ENCODE data around the gene GSTP1.
"Not testable (repeated sequence)": the region's sequence is repeated elsewhere in the genome, so short reads cannot be mapped to it uniquely, and the experiment has no call there.

GSTP1 gene

GRCh38 chr11:67564230-67564629, 19.4 kb upstream of the GSTP1 start:
- no peak for DNase-seq

GRCh38 chr11:67571443-67571842, 12.2 kb upstream of the GSTP1 start:
- no peak for DNase-seq

- DNase-seq = no peak
These were observed 11.3 kb upstream of the GSTP1 start for GRCh38 chr11:67572305-67572704.

GRCh38 chr11:67572747-67573419, 10.7 kb upstream of the GSTP1 start:
- DNase-seq = no peak

GRCh38 chr11:67574938-67575337, 8.7 kb upstream of the GSTP1 start:
- no peak for DNase-seq

- no peak for DNase-seq
These were observed 6.7 kb upstream of the GSTP1 start for GRCh38 chr11:67576735-67577475.

- no peak for DNase-seq
These were observed 5.7 kb upstream of the GSTP1 start for GRCh38 chr11:67577951-67578350.

- no peak for DNase-seq
These were observed 2.1 kb upstream of the GSTP1 start for GRCh38 chr11:67581469-67581868.

- DNase-seq = no peak
These were observed 1.6 kb upstream of the GSTP1 start for GRCh38 chr11:67582011-67582410.

- DNase-seq = no peak
These were observed 731 bp downstream of the GSTP1 start for GRCh38 chr11:67584205-67584880.

- no peak for DNase-seq
These were observed 1.6 kb downstream of the GSTP1 start for GRCh38 chr11:67584881-67585873.

- no peak for DNase-seq
These were observed 2.3 kb downstream of the GSTP1 start for GRCh38 chr11:67585911-67586310.

- no peak for DNase-seq
These were observed 3.1 kb downstream of the GSTP1 start for GRCh38 chr11:67586568-67587250.

- no peak for DNase-seq
These were observed 4.5 kb downstream of the GSTP1 start for GRCh38 chr11:67588136-67588503.

- not testable (repeated sequence) for DNase-seq
These were observed 5.3 kb downstream of the GSTP1 start for GRCh38 chr11:67588899-67589415.

- DNase-seq = no peak
These were observed 9.4 kb downstream of the GSTP1 start for GRCh38 chr11:67592880-67593564.

GRCh38 chr11:67593565-67593905, 9.9 kb downstream of the GSTP1 start:
- DNase-seq = no peak

- DNase-seq = no peak
These were observed 10.9 kb downstream of the GSTP1 start for GRCh38 chr11:67594480-67594879.

GRCh38 chr11:67596753-67597300, 13.2 kb downstream of the GSTP1 start:
- no peak for DNase-seq

GRCh38 chr11:67597458-67597857, 13.8 kb downstream of the GSTP1 start:
- not testable (repeated sequence) for DNase-seq

- not testable (repeated sequence) for DNase-seq
These were observed 14.4 kb downstream of the GSTP1 start for GRCh38 chr11:67597963-67598362.
